HG03469 (cell line): Measurements from ENCODE around the gene MFAP5.

Source experiments
- ATAC-seq: cut with Tn5 transposase; IDR thresholded peaks from one replicate; pipeline ENCODE4 v1.9.1; 2021; ENCODE audit warnings: mild to moderate bottlenecking, moderate library complexity, moderate number of reproducible peaks; ENCODE audit not compliant: unreplicated experiment

MFAP5 gene, protein sequence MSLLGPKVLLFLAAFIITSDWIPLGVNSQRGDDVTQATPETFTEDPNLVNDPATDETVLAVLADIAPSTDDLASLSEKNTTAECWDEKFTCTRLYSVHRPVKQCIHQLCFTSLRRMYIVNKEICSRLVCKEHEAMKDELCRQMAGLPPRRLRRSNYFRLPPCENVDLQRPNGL

DNA sequence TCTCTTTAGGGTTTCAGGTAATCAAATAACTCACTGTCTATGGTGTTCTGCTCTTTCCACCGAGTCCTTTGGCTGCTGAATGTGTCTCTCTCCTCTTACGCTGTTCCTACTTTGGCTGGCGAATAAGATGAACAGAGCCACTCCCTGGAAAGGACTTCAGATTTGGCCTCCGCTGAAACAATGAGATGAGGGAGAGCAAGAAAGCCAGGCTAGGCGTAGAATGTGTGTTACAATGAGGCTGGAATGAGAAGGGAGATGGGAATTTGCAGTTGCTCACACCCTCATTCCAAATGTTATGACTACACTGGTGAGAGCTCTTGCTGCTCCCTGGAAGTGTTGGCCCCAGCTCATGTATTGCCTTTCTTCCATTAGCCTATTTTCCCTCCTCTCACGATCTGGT, at the start of gene MFAP5:
Gene MFAP5, minus strand, starts transcription at position 234 of the 400 bp plus-strand sequence. CDS start 722 bp downstream, outside the sequence.
- ATAC-seq = no peak

DNA sequence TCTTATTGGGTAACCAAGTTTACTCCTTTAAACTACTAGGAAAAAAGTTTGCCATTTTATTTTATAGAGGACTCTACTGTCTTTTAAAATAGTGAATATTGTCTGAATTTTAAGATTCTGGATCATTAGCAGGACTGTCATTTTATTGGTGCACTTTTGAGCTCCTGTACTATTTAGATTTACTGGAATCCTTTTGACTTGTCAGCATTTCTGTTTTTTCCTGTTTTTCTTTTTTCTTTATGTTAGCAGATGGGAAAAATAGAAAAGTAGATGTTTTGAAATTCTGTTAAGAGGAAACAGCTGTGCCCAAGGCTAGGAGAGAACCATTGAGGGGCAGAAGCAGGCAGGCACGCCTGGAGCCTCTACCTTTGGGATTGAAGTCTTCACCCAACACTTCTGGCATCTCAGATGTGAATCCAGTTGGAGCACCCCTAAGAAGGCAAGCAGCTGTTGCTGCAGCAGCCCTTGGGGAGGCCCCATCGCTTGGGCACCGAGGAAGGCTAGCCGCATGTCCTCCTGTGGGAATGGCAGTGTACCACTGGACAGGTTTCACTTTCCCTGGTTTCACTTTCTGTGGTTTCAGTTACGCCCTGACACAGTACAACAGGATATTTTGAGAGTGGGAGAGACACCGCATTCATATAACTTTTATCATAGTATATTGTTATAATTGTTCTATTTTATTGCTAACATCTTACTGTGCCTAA, 46.7 kb upstream of the MFAP5 start:
- ATAC-seq = no peak

- no peak for ATAC-seq
Observed at GRCh38 chr12:8702159-8702558, 39.5 kb upstream of the MFAP5 start.

GRCh38 chr12:8701046-8701660, 38.5 kb upstream of the MFAP5 start:
- no peak for ATAC-seq

DNA sequence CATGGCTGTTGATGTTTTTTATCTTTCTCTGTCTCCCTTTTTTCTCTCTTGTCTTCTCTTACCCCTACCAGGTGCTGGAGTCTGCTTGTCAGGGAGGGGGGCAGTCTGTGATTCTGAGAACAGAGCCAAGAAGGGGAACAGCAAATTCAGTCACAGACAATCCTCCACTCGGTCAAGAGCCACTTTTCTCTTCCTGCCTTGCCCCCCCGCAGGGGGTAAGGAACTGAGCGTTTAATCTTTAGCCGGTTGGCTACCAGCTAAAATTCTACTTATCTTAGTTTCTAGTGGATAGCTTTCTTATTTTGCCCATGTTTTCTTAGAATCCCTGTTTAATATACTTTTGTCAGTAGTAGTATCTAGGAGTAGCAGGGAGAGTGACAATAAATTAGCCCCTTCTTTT, 37.1 kb upstream of the MFAP5 start:
- no peak for ATAC-seq

DNA sequence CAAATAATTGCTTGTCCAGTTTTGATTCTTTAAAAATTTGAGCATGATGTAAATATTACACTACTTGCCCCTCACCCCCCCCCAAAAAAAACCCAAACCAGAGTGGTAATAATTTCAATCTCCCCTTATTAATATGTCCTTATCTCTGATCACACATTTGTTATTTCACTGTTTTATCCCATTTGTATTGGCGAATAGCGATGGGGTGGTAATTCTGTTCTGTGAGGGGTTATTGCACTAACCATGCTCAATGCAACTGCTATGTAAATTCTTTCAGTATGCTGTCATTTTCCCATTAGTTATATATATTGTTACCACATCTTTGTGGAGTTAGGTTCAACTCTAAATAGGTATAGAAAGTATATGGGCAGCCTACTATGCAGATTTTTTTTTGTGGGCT, 36.3 kb upstream of the MFAP5 start:
- ATAC-seq = no peak

- peak; percentile 16 for ATAC-seq
Observed at GRCh38 chr12:8698132-8698851, 35.7 kb upstream of the MFAP5 start.

- ATAC-seq = peak; percentile 45
Observed at GRCh38 chr12:8697476-8698131, 35.0 kb upstream of the MFAP5 start, which contains the start of gene RIMKLB. Gene RIMKLB (plus strand): TSS chr12:8697991. CDS start chr12:8713867, 15,876 bp downstream.

DNA sequence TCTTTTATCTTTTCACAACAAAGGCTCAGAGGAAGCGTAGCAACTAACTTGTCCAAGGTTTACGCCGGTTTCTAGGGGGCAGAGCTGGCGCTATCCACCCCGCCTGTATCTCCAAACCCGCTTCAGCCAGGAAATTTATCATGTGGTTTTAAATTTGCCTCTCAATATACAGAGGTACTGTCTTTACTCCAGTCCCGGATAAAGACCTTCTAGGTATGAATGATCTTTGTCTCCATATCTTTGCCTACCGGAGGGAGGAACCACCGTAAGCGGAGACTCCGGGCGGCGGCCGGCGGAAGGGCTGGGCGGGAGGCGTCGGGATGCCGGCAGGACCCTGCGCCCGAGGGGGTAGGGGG, 34.5 kb upstream of the MFAP5 start:
- ATAC-seq = peak; percentile 3

DNA sequence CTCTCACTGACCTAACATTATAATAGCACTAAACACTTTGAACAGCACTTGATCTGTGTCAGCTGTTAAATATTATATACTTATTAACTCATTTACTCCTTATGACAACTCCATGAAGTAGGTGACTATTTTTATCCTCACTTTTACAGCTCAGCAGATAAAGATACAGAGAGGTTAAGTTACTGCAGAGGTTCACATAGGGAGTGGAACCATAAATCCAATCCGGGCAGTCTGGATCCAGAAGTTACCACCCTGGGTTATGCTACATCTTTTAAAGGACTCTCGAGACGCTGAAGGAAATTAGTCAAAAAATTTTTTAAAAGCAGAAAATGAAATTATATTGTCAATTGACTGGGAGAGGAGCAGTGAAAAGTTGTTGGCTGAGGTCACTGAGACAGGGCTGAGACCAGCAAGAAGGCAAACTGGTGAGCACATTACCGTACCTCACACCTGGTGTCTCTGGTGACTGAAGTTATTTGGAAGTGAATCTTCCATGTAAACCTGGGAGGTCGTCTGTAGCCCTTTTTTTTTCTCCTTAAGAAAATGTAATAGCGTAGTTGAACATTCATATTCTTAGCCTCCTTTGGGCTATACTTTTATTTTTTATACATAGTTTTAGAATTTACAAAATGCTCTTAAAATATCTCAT, 33.9 kb upstream of the MFAP5 start:
- no peak for ATAC-seq

GRCh38 chr12:8695116-8695515, 32.5 kb upstream of the MFAP5 start:
- ATAC-seq = no peak

DNA sequence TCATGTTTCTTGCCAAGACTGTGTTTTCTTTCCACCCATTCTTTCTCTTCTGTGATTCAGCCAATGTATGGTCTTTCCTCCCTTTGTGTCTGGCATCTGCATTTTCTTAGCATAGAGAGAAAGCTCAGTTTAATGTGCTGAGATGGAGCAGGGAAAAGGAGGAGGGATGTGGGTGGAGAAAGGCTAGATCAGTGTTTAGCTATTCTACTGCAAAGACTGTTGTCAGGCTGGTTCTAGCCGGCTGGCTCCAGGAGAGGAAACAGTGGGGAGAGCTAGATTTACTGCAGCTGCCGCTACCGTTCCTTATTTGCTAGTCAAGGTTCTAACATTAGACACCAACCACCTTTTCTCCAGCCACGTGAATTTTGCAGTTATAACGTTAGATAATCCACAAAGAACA, 29.9 kb upstream of the MFAP5 start:
- ATAC-seq = no peak

- no peak for ATAC-seq
Observed at GRCh38 chr12:8689681-8690080, 27.1 kb upstream of the MFAP5 start.

- ATAC-seq = no peak
Observed at GRCh38 chr12:8687846-8688601, 25.4 kb upstream of the MFAP5 start.

GRCh38 chr12:8685051-8685450, 22.4 kb upstream of the MFAP5 start:
- no peak for ATAC-seq

GRCh38 chr12:8681129-8681884, 18.7 kb upstream of the MFAP5 start:
- ATAC-seq = no peak

DNA sequence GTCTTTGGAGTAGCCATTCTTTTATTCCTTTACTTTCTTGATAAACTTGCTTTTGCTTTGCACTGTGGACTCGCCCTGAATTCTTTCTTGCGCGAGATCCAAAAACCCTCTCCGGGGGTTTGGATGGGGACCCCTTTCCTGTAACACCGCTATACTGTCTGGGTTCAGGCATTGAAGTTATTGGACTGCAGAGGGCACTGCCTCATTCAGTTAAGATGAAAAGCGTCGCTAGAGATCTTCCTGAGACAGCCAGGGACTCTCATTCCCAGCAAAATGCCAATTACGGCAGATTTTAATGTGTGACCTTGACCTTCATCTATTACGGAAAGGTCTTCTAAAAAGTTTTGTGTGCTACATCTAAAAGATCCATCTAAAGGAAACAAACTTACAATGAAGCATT, 17.9 kb upstream of the MFAP5 start:
- no peak for ATAC-seq

DNA sequence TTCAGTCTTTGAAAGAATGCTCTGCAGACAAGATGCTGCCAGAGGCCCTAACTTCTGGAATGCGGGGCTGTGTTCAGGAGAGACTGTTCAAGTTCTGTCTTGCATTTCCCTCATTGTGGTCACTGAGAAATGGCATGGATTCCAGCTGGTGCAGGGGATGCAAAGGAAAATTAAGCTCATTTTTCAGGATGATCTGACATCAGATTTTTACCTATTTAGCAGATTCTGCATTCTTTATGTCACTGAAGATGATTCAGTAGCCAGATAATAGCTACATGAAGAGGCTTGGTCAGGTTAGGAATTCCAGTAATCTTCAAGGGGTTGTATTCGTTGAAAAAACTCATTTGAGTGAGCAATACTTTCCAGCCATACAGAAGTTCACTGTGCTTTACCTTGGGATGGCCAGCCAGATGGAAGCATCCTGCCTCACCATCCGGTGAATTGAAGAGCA, 16.1 kb upstream of the MFAP5 start:
- ATAC-seq = no peak

- ATAC-seq = no peak
Observed at GRCh38 chr12:8677362-8677761, 14.7 kb upstream of the MFAP5 start.
